Measurements from ENCODE around the gene PDCD4.

DNA sequence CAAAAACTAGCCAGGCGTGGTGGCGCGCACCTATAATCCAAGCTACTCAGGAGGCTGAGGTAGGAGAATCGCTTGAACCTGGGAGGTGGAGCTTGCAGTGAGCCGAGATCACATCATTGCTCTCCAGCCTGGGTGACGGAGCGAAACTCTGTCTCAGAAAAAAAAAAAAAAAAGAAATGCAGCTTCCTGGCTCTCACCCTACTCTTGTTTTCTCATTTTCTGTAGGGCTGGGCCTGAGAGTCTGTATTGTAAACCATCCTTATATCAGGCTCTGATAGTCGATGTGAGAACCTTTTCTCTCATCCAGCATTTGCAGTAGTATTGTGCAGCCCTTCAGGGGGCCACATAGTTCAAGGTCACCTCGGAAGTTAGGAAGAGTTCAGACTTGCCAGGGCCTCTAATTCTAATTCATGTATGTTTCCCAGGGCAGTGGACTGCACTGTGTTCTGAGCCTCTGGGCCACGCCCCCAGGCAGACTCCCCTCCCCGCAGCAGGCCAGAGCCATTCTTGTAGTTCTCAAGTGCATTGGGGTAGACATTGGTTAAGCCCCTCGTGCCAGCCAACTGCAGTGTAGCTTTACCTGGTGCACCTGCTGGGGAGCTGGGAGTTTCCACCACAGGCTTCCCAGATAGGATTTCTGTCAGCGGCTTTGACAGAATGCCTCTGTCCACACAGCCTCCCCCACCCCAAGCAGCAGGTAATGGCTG, 38.3 kb upstream of the PDCD4 start:
- TF ChIP-seq, protein P1, sequence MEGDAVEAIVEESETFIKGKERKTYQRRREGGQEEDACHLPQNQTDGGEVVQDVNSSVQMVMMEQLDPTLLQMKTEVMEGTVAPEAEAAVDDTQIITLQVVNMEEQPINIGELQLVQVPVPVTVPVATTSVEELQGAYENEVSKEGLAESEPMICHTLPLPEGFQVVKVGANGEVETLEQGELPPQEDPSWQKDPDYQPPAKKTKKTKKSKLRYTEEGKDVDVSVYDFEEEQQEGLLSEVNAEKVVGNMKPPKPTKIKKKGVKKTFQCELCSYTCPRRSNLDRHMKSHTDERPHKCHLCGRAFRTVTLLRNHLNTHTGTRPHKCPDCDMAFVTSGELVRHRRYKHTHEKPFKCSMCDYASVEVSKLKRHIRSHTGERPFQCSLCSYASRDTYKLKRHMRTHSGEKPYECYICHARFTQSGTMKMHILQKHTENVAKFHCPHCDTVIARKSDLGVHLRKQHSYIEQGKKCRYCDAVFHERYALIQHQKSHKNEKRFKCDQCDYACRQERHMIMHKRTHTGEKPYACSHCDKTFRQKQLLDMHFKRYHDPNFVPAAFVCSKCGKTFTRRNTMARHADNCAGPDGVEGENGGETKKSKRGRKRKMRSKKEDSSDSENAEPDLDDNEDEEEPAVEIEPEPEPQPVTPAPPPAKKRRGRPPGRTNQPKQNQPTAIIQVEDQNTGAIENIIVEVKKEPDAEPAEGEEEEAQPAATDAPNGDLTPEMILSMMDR (IDR thresholded peaks at IDR 0.05; ENCODE audit: low read depth, low read length, missing input control) = no peak
- no peak for TF ChIP-seq TAF1 (conservative IDR thresholded peaks at IDR 0.05)
- TF ChIP-seq, protein P2, sequence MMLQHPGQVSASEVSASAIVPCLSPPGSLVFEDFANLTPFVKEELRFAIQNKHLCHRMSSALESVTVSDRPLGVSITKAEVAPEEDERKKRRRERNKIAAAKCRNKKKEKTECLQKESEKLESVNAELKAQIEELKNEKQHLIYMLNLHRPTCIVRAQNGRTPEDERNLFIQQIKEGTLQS (IDR thresholded peaks at IDR 0.05) = no peak
- TF ChIP-seq NR2F2 (IDR thresholded peaks at IDR 0.05) = no peak
- TF ChIP-seq, protein P3, sequence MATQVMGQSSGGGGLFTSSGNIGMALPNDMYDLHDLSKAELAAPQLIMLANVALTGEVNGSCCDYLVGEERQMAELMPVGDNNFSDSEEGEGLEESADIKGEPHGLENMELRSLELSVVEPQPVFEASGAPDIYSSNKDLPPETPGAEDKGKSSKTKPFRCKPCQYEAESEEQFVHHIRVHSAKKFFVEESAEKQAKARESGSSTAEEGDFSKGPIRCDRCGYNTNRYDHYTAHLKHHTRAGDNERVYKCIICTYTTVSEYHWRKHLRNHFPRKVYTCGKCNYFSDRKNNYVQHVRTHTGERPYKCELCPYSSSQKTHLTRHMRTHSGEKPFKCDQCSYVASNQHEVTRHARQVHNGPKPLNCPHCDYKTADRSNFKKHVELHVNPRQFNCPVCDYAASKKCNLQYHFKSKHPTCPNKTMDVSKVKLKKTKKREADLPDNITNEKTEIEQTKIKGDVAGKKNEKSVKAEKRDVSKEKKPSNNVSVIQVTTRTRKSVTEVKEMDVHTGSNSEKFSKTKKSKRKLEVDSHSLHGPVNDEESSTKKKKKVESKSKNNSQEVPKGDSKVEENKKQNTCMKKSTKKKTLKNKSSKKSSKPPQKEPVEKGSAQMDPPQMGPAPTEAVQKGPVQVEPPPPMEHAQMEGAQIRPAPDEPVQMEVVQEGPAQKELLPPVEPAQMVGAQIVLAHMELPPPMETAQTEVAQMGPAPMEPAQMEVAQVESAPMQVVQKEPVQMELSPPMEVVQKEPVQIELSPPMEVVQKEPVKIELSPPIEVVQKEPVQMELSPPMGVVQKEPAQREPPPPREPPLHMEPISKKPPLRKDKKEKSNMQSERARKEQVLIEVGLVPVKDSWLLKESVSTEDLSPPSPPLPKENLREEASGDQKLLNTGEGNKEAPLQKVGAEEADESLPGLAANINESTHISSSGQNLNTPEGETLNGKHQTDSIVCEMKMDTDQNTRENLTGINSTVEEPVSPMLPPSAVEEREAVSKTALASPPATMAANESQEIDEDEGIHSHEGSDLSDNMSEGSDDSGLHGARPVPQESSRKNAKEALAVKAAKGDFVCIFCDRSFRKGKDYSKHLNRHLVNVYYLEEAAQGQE (IDR thresholded peaks at IDR 0.05) = no peak
- TF ChIP-seq, protein P4, sequence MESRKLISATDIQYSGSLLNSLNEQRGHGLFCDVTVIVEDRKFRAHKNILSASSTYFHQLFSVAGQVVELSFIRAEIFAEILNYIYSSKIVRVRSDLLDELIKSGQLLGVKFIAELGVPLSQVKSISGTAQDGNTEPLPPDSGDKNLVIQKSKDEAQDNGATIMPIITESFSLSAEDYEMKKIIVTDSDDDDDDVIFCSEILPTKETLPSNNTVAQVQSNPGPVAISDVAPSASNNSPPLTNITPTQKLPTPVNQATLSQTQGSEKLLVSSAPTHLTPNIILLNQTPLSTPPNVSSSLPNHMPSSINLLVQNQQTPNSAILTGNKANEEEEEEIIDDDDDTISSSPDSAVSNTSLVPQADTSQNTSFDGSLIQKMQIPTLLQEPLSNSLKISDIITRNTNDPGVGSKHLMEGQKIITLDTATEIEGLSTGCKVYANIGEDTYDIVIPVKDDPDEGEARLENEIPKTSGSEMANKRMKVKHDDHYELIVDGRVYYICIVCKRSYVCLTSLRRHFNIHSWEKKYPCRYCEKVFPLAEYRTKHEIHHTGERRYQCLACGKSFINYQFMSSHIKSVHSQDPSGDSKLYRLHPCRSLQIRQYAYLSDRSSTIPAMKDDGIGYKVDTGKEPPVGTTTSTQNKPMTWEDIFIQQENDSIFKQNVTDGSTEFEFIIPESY (IDR thresholded peaks at IDR 0.05) = no peak
- no peak for TF ChIP-seq FOXA2 (IDR thresholded peaks at IDR 0.05)

All from liver (tissue), 3 donors.